Endothelial cell of umbilical vein (primary cell): Measurements from ENCODE around the gene SLC30A4. TPM values are rescaled to one million over a fixed set of nuclear protein-coding genes. Genes with fewer than 3 reads are reported as not detected.

Experiments
- BruUV-seq: library from RNA; stranded (reverse); fragments of 400-500 nt; replicated peaks from 2 replicates; lab custom pipeline; 2021; lab: Mats Ljungman, UMichigan
- CTCF ChIA-PET: fragments of 300-600, 350-600 bp; sonication (Branson Sonifier 250); formaldehyde crosslinking; loops from one replicate; lab custom pipeline; 2021; ENCODE audit warnings: antibody characterized with exemption, inconsistent platforms; lab: Charles Lee
- POLR2A ChIA-PET: fragments of 300-600, 350-600 bp; sonication (Branson Sonifier 250); formaldehyde crosslinking; loops from one replicate; lab custom pipeline; 2021; ENCODE audit warnings: antibody characterized with exemption, inconsistent platforms; lab: Charles Lee
- DNase-seq: peaks from one replicate; pipeline ENCODE4 v3.0.0-alpha.2; 2011; ENCODE audit warnings: low read depth, low spot score
- FAIRE-seq: peaks from 2 replicates; lab custom pipeline; 2011; peaks lifted over from hg19 to GRCh38; lab: Jason Lieb, UNC
- H2AFZ ChIP-seq: 2 replicates; pipeline ENCODE4 v1.6.0; 2012; ENCODE audit warnings: low read depth, low read length, control low read depth, inconsistent platforms
- H3K27ac ChIP-seq: 2 replicates; pipeline ENCODE4 v1.5.1; 2011; ENCODE audit warnings: low read depth, mild to moderate bottlenecking, control low read depth, low read length, moderate library complexity; ENCODE audit not compliant: insufficient read depth
- H3K27me3 ChIP-seq, 2 experiments: 2 replicates each; pipeline versions ENCODE4 v1.6.0 to v1.6.1; 2011; ENCODE audit warnings: low read length in 2 of 2, mixed read lengths in 1 of 2; ENCODE audit not compliant: control insufficient read depth in 2 of 2, insufficient read depth in 2 of 2
- H3K36me3 ChIP-seq, 2 experiments: 2 replicates in 1 of 2; 3 replicates in 1 of 2; pipeline ENCODE4 v1.5.1; 2011; ENCODE audit warnings: low read length in 2 of 2, mild to moderate bottlenecking in 1 of 2, moderate library complexity in 1 of 2; ENCODE audit not compliant: control insufficient read depth in 2 of 2, insufficient read depth in 2 of 2; ENCODE audit errors: extremely low read depth in 1 of 2
- H3K4me1 ChIP-seq: 3 replicates; pipeline ENCODE4 v1.5.1; 2011; ENCODE audit warnings: mild to moderate bottlenecking, low read length; ENCODE audit not compliant: control insufficient read depth, insufficient read depth; ENCODE audit errors: extremely low read depth
- H3K4me2 ChIP-seq: 2 replicates; pipeline ENCODE4 v1.6.1; 2011; ENCODE audit warnings: low read length, control low read depth, mixed read lengths; ENCODE audit not compliant: insufficient read depth
- H3K4me3 ChIP-seq, 3 experiments: fragments of 200-600 bp in 1 of 3; sonication (generic), shearing (Covaris generic) in 1 of 3; replicated peaks in 1 of 3; 2 replicates each; pipeline ENCODE4 v1.5.1; 2011 to 2016; ENCODE audit warnings: control low read depth in 3 of 3, low read length in 3 of 3, mild to moderate bottlenecking in 2 of 3, inconsistent platforms in 1 of 3, low read depth in 1 of 3, moderate library complexity in 1 of 3; ENCODE audit not compliant: insufficient read depth in 1 of 3
- H3K79me2 ChIP-seq: 2 replicates; pipeline ENCODE4 v1.6.0; 2012; ENCODE audit warnings: low read length, inconsistent platforms; ENCODE audit not compliant: control insufficient read depth, insufficient read depth
- H3K9ac ChIP-seq: replicated peaks from 2 replicates; pipeline ENCODE3; 2011; ENCODE audit warnings: low read length, control low read depth; ENCODE audit not compliant: insufficient read depth; ENCODE audit errors: extremely low read depth
- H3K9me1 ChIP-seq: replicated peaks from 3 replicates; pipeline ENCODE4 v1.6.0; 2011; ENCODE audit warnings: mild to moderate bottlenecking, low read length; ENCODE audit not compliant: control insufficient read depth, insufficient read depth; ENCODE audit errors: extremely low read depth
- H3K9me3 ChIP-seq: replicated peaks from 2 replicates; pipeline ENCODE4 v1.5.1; 2012; ENCODE audit warnings: low read length, inconsistent platforms; ENCODE audit not compliant: control insufficient read depth, insufficient read depth
- H4K20me1 ChIP-seq: replicated peaks from 2 replicates; pipeline ENCODE3; 2011; ENCODE audit warnings: mild to moderate bottlenecking, low read length; ENCODE audit not compliant: control insufficient read depth, insufficient read depth; ENCODE audit errors: extremely low read depth
- EZH2 ChIP-seq: IDR thresholded peaks from 2 replicates; pipeline ENCODE4 v1.6.1; 2012; ENCODE audit warnings: borderline replicate concordance, low read depth, mild to moderate bottlenecking, moderate library complexity, low read length, inconsistent platforms; ENCODE audit not compliant: severe bottlenecking
- FOS ChIP-seq: IDR thresholded peaks from 2 replicates; pipeline ENCODE4 v1.6.1; 2011; ENCODE audit warnings: mild to moderate bottlenecking, low read length, moderate library complexity, borderline replicate concordance; ENCODE audit not compliant: insufficient read depth
- GATA2 ChIP-seq: IDR thresholded peaks from 2 replicates; pipeline ENCODE4 v1.7.0; 2011; ENCODE audit warnings: low read depth, mild to moderate bottlenecking, moderate library complexity, mixed read lengths, low read length; ENCODE audit not compliant: insufficient read length, insufficient read depth
- JUN ChIP-seq: IDR thresholded peaks from 2 replicates; pipeline ENCODE4 v1.6.1; 2011; ENCODE audit warnings: borderline replicate concordance, low read depth; ENCODE audit not compliant: insufficient read length, insufficient read depth
- MYC ChIP-seq: IDR thresholded peaks from one replicate; pipeline ENCODE4 v1.6.1; 2011; ENCODE audit warnings: mild to moderate bottlenecking, low read depth, low read length
- POLR2A ChIP-seq: IDR thresholded peaks from 2 replicates; pipeline ENCODE4 v1.6.1; 2012; ENCODE audit warnings: low read depth, mild to moderate bottlenecking, control low read depth, low read length
- POLR2AphosphoS5 ChIP-seq: IDR thresholded peaks from 2 replicates; pipeline ENCODE4 v1.6.1; 2012; ENCODE audit warnings: low read depth, mild to moderate bottlenecking, control low read depth, low read length, moderate library complexity; ENCODE audit not compliant: insufficient read depth
- dilution Hi-C: fragments of 300-500 bp; cut with MboI; formaldehyde crosslinking; loops from one replicate; pipeline ENCODE4 v1.15.0; 2019; ENCODE audit warnings: low sequenced_read_pairs; ENCODE audit not compliant: extremely low pct_ligation_motif_present
- intact Hi-C: fragments of 100-400 bp; cut with micrococcal nuclease; formaldehyde crosslinking; loops from one replicate; pipeline ENCODE4 v1.10.0; 2022
- polyA plus RNA-seq, 4 experiments: library from polyadenylated mRNA; depleted of rRNA in 3 of 4; stranded (reverse) in 3 of 4; unstranded in 1 of 4; fragments of >200 nt; gene quantifications; 2 replicates each; pipeline versions ENCODE4 v1.2.1 to v1.2.3, GENCODE V29; 2011 to 2012; ENCODE audit warnings: missing spikeins in 1 of 4
- total RNA-seq: library from RNA; stranded (reverse); gene quantifications from 2 replicates; pipeline ENCODE4 v1.2.3, GENCODE V29; 2021
- TF ChIP-seq, protein P1 (sequence below), 2 donors: IDR thresholded peaks; 1 replicate in 1 of 2; 2 replicates in 1 of 2; pipeline ENCODE4 v1.5.1; 2011; ENCODE audit warnings: low read length in 2 of 2, mild to moderate bottlenecking in 2 of 2, moderate library complexity in 2 of 2, control low read depth in 1 of 2, inconsistent platforms in 1 of 2, low read depth in 1 of 2; ENCODE audit not compliant: insufficient read depth in 1 of 2; ENCODE audit errors: extremely low read depth in 1 of 2
- TF ChIP-seq, protein P2 (sequence below): IDR thresholded peaks from 2 replicates; pipeline ENCODE4 v1.6.1; 2011; ENCODE audit not compliant: insufficient read depth, insufficient read length

The SLC30A4 gene
- total and polyA plus RNA-seq, 2 donors (not counting 3 experiments of a cell fraction or from before 2014, with no cell fraction given), result 2.7 to 3.9 TPM

DNA sequence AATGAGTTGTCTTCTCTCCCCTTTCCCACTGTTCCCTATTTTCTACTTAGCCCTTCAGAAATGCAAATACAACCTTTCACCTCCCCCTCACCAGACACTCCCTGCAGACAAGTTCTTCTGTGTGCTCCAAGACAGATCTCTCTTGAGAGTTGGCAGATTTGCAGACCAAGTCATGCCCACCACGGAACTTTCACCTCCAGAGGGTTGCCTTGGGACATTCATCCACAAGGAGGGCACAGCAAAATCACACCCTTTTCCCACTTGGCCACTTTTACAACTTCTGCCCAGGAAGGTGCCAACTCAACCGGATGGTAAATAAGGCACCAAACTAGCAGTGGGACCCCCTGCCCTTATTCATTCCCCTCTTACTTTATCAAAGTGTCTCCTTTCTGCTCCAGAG is 53.5 kb downstream of the SLC30A4 start:
- ChIA-PET CTCF (interaction anchor here (1.2 to 2.8 kb wide), 2 partner anchors 143 to 145 kb away, joined by 3 to 12 read pairs; no protein-coding TSS in a partner anchor), POLR2A (interaction anchor here (0.6 kb wide), 1 partner anchor 476 kb away, joined by 4 read pairs; no protein-coding TSS in a partner anchor)
- H3K4me2 ChIP-seq, result no peak overlapping the region
- BruUV-seq, result no TSS peak
- H3K9me3 ChIP-seq, result no peaks in the 10 kb centered on the region
- H3K4me3 ChIP-seq, result no peak overlapping the region
- H3K27me3 ChIP-seq, result peaks cover 10 to 18% of the 10 kb centered on the region in 2 experiments
- H4K20me1 ChIP-seq, result no peaks in the 10 kb centered on the region
- no peak overlapping the region for H3K9ac ChIP-seq
- FAIRE-seq (no peak), DNase-seq (no peak)
- TF ChIP-seq JUN, result no peak
- TF ChIP-seq, protein P1, sequence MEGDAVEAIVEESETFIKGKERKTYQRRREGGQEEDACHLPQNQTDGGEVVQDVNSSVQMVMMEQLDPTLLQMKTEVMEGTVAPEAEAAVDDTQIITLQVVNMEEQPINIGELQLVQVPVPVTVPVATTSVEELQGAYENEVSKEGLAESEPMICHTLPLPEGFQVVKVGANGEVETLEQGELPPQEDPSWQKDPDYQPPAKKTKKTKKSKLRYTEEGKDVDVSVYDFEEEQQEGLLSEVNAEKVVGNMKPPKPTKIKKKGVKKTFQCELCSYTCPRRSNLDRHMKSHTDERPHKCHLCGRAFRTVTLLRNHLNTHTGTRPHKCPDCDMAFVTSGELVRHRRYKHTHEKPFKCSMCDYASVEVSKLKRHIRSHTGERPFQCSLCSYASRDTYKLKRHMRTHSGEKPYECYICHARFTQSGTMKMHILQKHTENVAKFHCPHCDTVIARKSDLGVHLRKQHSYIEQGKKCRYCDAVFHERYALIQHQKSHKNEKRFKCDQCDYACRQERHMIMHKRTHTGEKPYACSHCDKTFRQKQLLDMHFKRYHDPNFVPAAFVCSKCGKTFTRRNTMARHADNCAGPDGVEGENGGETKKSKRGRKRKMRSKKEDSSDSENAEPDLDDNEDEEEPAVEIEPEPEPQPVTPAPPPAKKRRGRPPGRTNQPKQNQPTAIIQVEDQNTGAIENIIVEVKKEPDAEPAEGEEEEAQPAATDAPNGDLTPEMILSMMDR (IDR thresholded peaks at IDR 0.05; ENCODE audit: extremely low read depth in 1 of 2, insufficient read depth in 1 of 2, low read depth in 1 of 2, low read length in 2 of 2), result no peak
- TF ChIP-seq POLR2AphosphoS5, result no peak
- no peak for TF ChIP-seq FOS
- no peak for TF ChIP-seq EZH2
- TF ChIP-seq GATA2, result no peak
- TF ChIP-seq POLR2A, result no peak
- TF ChIP-seq MYC, result no peak
- TF ChIP-seq, protein P2, sequence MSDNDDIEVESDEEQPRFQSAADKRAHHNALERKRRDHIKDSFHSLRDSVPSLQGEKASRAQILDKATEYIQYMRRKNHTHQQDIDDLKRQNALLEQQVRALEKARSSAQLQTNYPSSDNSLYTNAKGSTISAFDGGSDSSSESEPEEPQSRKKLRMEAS, result no peak
- H2AFZ ChIP-seq, result no peak overlapping the region
- H3K79me2 ChIP-seq, result no peaks in the 10 kb centered on the region
- dilution Hi-C loops (no loop called here), intact Hi-C loops (no loop called here)
- no peaks in the 10 kb centered on the region for H3K4me1 ChIP-seq
- H3K27ac ChIP-seq, result no peak overlapping the region
- no peaks in the 10 kb centered on the region for H3K9me1 ChIP-seq
- H3K36me3 ChIP-seq, result no peaks in the 10 kb centered on the region
